IMR-90 (cell line): ENCODE data around the gene TRIM63.

Experiments used
- BHLHE40 ChIP-seq: fragments of 150-350 bp; IDR thresholded peaks from 2 replicates; pipeline ENCODE4 v1.6.1; 2016; ENCODE audit warnings: mild to moderate bottlenecking, low read depth, low read length
- CHD1 ChIP-seq: IDR thresholded peaks from 2 replicates; pipeline ENCODE4 v1.6.1; 2012; ENCODE audit warnings: low read depth, low read length, improper control_type of control experiment
- CTCF ChIP-seq: conservative IDR thresholded peaks from 2 replicates; pipeline ENCODE4 v1.5.1; 2012; ENCODE audit warnings: mild to moderate bottlenecking, low read depth, low read length, improper control_type of control experiment
- ELK1 ChIP-seq: fragments of 150-350 bp; IDR thresholded peaks from 2 replicates; pipeline ENCODE4 v1.6.1; 2016; ENCODE audit warnings: low read depth, mild to moderate bottlenecking, low read length, moderate library complexity, borderline replicate concordance
- FOS ChIP-seq: fragments of 150-350 bp; IDR thresholded peaks from 2 replicates; pipeline ENCODE4 v1.6.1; 2016; ENCODE audit warnings: low read depth, low read length
- MAFK ChIP-seq: IDR thresholded peaks from 2 replicates; pipeline ENCODE4 v1.6.1; 2012; ENCODE audit warnings: low read depth, low read length, improper control_type of control experiment
- MAZ ChIP-seq: IDR thresholded peaks from 2 replicates; pipeline ENCODE4 v1.6.1; 2012; ENCODE audit warnings: low read depth, mild to moderate bottlenecking, low read length, improper control_type of control experiment, moderate library complexity, borderline replicate concordance
- MXI1 ChIP-seq: IDR thresholded peaks from 2 replicates; pipeline ENCODE4 v1.6.1; 2012; ENCODE audit warnings: low read depth, mild to moderate bottlenecking, low read length, moderate library complexity, borderline replicate concordance
- NFE2L2 ChIP-seq: fragments of 150-350 bp; IDR thresholded peaks from 2 replicates; pipeline ENCODE4 v1.6.1; 2016; ENCODE audit warnings: low read depth, mild to moderate bottlenecking, low read length
- POLR2A ChIP-seq: IDR thresholded peaks from 2 replicates; pipeline ENCODE4 v1.6.1; 2012; ENCODE audit warnings: mild to moderate bottlenecking, low read depth, low read length
- RAD21 ChIP-seq: IDR thresholded peaks from 2 replicates; pipeline ENCODE4 v1.6.1; 2012; ENCODE audit warnings: low read length, improper control_type of control experiment
- RCOR1 ChIP-seq: IDR thresholded peaks from 2 replicates; pipeline ENCODE4 v1.6.1; 2012; ENCODE audit warnings: mild to moderate bottlenecking, low read length, improper control_type of control experiment; ENCODE audit not compliant: insufficient replicate concordance
- RFX5 ChIP-seq: IDR thresholded peaks from 2 replicates; pipeline ENCODE4 v1.8.0; 2012; ENCODE audit warnings: low read depth, mild to moderate bottlenecking, low read length, moderate library complexity

GRCh38 chr1:26021647-26022403 is 45.6 kb downstream of the TRIM63 start, which contains the start of gene EXTL1:
- TF ChIP-seq CTCF, result no peak
- TF ChIP-seq RAD21, result no peak
- TF ChIP-seq RFX5, result no peak
- TF ChIP-seq ELK1, result no peak
- TF ChIP-seq MXI1, result no peak
- TF ChIP-seq CHD1, result no peak
- TF ChIP-seq POLR2A, result no peak
- no peak for TF ChIP-seq FOS
- TF ChIP-seq NFE2L2, result no peak
- TF ChIP-seq MAZ, result no peak
- no peak for TF ChIP-seq RCOR1
- no peak for TF ChIP-seq MAFK
- TF ChIP-seq BHLHE40, result no peak
